DMS53 (cell line): Measurements from ENCODE around the gene SGPP2.
"Not testable (repeated sequence)": the region's sequence is repeated elsewhere in the genome, so short reads cannot be mapped to it uniquely, and the experiment has no call there.

ENCODE experiments used
- DNase-seq: peaks from one replicate; lab custom pipeline; 2025; lab: John Stamatoyannopoulos, UW

SGPP2 gene

DNA sequence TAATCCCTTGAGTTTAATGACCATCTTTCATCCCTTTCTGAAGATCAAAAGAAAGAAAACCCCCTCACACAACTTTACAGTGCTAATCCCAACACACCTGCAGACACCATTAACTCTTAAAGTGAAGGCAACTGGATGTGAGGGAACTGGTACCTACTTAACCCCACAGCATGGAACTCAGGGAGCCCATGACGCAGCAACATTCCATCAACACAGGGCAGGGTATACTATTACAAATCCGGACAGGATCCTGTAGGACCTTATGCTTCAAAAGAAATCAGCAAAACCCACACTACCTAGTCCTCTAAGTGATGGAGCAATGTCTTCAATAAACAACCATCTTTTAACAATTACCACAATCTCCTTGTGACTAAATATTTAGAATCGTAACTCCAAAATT is 153.0 kb downstream of the SGPP2 start:
- DNase-seq = no peak

DNA sequence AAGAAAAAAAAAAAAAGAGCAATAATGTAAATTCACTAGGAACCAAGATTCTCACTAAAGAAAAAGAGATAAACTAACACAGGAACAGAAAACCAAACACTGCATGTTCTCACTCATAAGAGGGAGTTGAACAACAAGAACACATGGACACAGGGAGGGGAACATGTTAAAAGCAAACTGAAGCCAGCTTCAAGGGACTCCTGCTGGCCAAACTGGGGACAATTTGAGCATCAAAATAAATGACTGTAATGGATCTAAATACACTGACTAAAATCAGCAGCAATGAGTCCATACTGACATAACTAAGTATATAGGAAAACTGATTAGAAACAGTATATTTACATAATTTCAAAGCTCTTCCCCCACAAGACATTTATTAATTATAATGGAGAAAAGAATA is 158.6 kb downstream of the SGPP2 start:
- peak; percentile 8 for DNase-seq

DNA sequence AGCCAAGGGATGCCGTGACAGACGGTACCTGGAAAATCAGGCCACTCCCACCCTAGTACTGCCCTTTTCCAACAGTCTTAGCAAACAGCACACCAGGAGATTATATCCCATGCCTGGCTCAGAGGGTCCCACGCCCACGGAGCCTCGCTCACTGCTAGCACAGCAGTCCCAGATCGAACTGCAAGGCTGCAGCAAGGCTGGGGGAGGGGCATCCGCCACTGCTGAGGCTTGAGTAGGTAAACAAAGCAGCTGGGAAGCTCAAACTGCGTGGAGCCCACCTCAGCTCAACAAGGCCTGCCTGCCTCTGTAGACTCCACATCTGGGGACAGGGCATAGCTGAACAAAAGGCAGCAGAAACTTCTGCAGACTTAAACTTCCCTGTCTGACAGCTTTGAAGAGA is 160.2 kb downstream of the SGPP2 start:
- DNase-seq = not testable (repeated sequence)

GRCh38 chr2:222591661-222592060 is 167.3 kb downstream of the SGPP2 start:
- DNase-seq = no peak

DNA sequence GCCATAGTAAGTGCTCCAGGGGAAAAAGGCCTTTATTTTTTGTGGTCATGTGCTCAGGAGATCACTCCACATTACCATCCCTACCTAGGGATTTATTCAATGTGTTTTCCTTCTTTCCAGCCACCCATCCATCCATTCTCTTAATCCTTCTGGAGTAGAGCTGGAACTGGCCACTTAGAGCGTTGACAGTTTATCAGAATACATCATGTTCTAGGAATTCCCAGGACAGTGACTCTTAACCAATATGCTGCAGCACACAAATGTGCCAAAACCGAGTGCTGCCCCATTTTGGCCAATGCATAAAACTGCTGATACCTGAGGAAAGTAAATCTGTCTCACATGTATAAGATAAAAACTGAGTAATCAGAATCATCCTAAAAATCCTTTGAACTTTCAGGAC is 167.8 kb downstream of the SGPP2 start:
- no peak for DNase-seq

GRCh38 chr2:222594679-222595078 is 170.3 kb downstream of the SGPP2 start:
- no peak for DNase-seq

GRCh38 chr2:222595581-222595980 is 171.2 kb downstream of the SGPP2 start:
- DNase-seq = no peak

DNA sequence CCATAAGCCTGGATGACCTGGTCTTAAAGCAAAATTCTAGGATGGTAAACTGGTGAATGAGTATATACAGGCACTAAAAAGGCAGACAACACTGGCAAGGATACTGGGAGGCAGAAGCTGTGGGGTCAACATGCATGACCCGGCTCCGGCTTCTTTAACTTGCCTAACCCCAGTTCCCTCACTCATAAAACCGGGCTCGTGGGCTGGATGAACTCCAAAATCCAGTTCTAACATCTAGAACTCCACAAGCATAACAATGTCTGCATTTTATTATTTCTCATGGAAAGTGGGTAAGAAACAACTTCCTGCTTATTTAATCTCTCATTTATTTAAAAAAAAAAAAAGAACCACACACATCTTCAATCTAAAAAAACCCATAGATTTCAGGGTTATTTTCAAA is 174.3 kb downstream of the SGPP2 start:
- DNase-seq = no peak

GRCh38 chr2:222603501-222603900 is 179.2 kb downstream of the SGPP2 start:
- DNase-seq = no peak

- no peak for DNase-seq
Measured at GRCh38 chr2:222604749-222605515, 180.6 kb downstream of the SGPP2 start.

DNA sequence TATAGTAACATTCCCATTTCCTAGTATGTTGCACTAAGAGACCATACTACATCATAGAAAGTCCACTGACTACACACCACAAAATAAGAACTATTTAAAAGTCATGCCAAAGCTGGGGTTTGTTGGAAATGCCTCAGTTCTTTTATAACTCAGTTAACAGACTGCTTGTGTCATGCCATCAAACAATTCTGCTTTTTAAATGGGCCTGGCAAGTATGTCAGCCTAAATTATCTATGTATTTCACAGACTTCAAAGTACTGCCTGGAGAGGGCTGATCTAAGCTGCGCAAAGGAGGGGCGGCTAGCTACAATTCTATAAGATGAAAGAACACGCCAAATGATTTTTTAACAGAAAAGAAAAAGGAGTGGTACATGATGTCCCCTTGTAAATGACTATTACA is 182.0 kb downstream of the SGPP2 start:
- DNase-seq = no peak

GRCh38 chr2:222608081-222608480 is 183.7 kb downstream of the SGPP2 start:
- no peak for DNase-seq

GRCh38 chr2:222609381-222609780 is 185.0 kb downstream of the SGPP2 start:
- DNase-seq = no peak
